HL-60/S4 treated with phorbol 12-myristate 13-acetate at 8.2 ng/mL for 4 days and 3 days (cell line): Measurements from ENCODE around the gene LPO.

ENCODE experiments used
- in situ Hi-C: fragments of 300-500 bp; cut with MboI; formaldehyde crosslinking; loops from 2 replicates; pipeline ENCODE4 v1.15.0; 2022; ENCODE audit warnings: low sequenced_read_pairs

The LPO gene

DNA sequence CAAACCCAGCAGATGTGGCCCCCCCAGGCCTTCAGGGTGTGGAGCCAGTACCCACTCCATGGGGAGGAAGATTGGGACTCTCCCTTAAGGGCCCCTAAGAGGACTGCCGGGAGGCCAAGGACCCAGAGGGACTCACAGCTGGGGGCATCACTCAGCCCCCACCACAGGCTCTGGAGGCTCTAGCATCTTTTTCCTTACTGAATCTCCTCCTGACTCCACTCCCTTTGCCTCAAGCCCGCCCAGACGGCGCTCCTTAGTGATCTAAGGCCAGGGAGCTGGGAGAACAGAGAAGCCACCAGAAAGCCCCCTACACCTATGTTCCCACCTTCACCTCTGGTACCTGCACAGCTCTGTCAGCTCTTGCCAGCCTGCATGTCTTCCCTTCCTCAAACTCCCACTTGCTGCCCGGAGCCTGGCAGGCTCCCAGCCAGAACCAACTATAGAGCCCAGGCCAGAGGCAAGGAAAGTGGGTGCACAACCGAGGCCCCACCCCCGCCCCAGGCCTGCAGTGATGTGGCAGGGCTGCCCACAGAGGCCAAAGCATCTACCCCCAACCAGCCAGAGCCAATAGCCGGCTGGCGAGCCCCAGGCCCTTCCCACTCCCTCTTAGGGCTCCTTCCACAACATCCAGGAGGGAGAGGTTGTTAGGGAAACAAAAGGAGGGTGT is 64.7 kb downstream of the LPO start:
- in situ Hi-C loops, result no loop called here

DNA sequence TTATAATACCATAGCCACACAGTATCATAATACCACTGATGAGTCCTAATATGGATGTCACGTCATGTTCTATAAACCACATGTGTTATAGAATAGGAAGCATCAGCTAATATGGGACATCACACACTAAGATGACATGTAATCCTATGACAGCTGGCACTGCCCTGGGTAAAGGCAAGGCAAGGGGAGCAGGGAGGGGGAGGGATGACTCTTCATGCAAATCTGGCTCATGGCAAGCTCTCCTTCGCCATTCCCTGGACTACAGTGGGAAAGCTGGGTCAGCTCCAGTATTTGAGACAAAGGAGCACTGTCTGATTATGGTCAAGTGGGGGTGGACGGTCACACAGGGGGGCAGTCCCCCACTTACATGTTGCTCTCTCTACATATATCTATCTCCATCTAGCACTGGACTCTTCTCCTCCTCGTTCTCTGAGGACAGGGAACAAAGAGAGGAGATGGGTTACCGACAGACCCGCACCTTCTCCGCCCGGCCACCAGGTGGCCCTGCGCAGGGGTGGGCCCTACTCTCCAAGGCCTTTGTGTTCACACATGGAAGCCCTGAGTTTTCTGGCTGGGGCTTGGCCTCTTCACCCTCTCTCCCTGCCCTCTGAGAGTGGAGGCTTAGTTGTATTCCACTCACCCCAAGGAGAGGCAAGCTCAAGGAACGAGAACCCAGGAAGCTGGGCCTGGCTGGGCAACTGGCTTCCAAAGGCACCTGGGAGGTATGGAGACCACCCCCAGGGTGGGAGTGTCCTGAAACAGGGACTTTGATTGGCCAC is 65.8 kb downstream of the LPO start:
- in situ Hi-C loops, result no loop called here

DNA sequence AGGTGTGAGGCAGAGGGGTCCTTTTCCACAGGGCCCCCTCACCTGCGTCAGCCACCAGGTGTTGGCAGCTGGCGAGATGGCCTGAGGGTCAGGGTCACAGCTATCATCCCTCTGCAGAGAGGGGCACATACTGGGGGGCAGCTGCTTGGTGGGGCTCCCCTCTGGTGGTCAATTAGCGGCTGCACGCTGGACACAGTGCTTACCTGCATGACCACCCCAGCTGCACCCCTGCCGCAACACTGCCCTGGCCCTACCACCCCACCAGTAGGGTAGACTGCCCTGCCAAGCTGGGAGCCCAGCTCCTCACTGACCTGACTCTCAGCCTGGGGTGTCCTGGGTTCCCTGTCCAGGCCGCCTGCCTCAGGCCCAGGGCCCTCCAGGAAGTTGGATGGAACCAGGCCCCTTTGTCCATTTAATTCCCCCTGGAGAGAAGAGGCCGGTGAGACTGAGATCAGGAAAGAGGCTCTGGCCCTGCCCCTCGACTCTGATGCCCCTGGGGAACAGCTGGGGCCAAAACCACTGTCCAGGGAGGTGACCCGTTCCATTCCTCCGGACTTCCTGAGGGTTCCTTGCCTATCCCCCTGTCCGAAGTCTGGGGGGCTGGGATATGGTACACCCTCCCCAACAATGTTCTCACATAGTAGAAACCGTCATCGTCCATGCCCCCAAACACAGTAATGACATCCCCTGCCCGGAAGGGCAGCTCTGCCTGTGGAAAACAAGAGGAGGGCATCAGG is 66.5 kb downstream of the LPO start:
- in situ Hi-C loops, result no loop called here

DNA sequence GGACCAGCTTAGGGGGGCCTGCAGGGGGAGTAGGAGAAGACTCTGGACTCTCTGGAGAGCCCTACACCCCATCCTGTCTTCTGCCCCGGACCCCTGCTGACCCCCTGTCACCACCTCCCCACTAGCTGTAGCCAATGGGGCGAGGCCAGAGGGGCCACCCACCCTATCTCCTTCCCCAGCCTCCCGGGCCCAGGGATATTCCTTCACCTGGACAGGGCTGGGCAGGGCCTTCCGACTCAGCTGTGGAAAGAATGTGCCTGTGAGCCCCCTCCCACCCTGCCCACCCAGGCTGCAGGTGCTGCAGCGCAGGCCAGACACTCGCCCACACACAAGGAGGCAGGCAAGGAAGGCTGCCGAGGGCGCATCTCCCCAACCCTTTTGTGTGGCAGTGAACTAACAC is 67.2 kb downstream of the LPO start:
- in situ Hi-C loops, result no loop called here

DNA sequence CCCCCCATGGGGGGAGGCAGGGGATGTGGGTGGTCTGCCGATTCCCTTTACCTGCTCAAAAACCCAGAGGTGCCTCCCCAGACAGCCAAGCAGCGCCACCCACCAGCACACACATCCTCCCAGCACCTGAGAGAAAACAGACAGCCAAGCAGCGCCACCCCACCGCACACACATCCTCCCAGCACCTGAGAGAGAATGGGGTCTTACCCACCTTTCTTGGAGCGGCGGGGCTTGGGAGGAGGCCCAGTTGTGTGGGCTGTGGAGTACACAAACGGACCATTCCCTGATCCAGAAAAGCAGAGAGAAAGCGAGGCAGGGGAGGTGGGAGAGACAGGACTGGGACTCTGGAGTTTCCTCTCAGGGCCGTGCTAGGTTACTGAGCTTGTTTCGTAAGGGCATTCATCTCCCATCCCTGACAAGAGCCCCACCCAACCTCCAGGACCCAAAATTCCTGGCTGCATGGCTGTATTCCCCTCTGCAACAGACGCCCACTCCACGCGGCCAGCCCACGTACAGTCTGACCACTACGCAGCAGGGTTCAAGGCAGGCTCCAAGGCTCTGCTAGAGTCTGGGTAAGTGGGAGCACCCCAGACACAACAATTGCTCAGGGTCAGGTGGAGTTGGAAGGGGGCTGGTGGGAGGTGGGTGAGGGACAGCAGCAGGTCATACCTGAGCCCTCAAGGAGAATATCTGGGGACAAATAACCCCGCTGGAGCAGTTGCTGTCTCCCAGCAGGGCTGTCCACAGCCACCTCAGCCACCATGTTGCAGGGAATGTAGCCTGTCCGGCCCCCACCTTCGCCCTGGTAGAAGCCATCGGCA is 68.0 kb downstream of the LPO start:
- in situ Hi-C loops, result no loop called here

DNA sequence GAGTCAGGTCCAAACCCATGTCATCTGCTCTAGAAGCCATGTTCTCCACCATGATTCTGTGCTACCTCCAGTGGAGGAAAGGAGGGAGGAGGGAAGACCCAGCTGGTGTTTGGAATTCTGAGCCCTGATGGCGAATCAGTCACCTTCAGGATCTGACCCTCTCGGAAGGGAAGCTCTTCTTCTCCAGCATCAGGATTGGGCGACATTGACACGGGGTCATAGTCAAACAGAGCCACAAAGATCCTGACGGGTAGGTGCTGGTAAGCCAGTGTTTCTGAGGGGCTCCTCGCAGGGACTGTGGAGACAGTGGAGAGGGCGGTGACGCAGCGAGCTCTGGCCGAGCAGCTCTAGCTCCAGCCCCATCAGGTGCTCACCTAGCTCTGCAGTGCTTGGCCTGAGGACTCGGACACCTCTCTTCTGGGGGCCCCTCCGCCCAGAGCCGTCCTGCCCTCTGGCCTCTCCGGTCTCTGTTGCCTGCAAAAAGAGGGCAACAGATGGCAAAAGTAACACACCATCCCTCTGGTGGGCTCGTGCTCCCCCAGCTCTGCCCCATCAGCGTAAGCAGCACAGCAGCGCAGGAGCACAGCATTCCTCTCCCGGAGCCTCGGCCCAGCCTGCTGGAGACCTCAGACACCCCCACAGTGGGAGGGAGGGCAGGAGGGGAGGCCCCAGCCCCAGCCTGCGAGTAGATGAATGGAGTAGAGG is 69.2 kb downstream of the LPO start:
- in situ Hi-C loops, result no loop called here

DNA sequence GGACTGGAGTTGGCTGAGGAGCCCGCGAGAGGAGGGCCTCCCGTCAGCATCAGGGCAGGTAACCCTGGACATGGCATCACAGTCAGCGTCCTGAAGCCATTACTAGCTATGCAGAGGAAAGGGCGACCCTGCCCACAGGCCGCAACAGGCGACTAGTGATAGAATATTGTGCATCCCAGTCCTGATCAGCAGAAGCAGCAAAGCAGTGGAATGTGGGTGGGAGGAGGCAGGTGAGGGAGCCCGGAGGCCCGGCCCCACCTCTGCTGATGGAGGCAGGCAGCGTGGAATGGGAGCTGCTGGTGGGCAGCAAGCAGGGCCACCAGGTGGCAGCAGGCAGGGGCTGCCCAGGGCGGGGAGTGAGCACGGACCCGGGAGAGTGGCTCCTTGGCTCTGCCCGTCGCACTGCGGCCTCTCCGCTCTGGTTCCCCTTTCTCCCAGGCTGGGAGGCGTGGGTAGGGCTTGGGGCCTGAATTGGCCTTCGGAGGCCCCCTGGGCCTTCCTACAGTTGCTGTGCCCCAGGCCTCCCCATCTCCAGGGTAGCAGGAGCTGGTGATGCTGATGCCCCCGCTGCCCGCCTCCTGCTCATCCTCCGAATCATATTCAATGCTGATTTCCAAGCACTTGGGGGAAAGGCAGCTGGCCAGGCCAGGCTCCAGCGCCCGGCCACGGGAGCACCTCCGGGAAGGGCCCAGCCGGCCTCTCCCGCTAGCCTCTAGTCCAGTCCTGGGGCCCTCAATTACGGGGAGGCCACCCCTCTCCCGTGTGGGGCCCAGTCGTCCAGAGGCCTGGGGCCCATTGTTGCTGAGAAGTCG is 70.0 kb downstream of the LPO start:
- in situ Hi-C loops, result no loop called here

DNA sequence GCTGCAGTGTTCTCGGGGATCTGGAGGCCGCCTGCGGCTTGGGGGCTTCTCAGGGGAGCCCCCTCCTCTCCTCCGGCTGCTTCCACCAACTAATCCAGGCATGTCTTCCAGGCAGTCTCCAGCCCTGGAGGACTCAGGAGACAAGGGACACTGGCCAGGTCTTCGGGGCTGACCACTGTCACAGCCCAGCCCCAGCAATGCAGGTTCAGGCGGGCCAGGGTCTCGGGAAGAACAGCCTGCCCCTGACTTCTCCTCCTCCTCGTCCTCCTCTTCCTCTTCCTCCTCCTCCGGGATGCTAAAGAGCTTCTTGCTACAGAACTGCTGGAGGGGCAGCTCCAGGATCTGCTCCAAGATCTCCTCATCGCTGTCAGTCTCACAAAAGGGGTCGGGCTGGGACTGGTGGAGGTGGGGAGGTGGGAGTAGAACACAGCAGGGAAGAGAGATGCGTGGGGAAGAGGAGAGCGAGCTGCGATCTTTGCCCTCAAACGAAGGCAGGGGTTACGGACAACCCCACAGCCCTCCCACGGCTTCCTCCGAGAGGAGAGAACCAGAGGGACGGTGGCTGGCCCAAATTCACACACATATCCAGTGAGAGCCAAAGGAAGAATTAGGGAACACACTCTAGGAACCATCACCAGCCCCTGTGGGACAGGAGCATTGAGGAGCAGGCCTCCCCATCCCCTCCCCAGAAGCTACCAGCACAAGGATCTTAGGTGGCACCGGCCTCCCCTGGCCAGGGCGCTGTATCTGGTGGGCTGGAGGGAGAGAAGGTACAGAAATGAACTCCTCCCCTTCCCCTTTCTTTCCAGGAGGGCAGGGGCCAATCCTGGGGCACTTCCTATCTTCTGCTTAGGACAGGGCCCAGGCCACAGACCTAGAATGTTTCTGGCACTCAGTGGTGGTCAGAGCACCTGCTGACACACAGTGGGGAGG is 70.9 kb downstream of the LPO start:
- in situ Hi-C loops, result no loop called here

DNA sequence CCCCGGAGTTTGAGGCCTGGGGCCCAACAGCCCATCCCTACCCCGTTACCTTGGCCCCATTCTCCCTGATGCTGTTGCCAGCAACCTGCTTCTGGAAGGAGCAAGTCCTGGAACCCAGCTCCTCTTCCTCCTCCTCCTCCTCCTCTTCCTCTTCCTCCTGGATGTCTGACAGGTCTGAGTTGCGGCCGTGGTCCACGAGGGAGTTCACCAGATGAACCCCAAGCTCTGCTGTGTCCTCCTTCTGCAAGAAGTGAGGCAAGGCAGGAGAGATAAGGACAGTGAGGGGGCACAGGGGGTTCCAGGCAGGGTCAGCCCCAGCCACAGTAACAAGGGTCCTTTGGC is 71.5 kb downstream of the LPO start:
- in situ Hi-C loops, result loop anchor here (10.0 kb wide), 1 partner anchor 135 kb away; no protein-coding TSS in a partner anchor

DNA sequence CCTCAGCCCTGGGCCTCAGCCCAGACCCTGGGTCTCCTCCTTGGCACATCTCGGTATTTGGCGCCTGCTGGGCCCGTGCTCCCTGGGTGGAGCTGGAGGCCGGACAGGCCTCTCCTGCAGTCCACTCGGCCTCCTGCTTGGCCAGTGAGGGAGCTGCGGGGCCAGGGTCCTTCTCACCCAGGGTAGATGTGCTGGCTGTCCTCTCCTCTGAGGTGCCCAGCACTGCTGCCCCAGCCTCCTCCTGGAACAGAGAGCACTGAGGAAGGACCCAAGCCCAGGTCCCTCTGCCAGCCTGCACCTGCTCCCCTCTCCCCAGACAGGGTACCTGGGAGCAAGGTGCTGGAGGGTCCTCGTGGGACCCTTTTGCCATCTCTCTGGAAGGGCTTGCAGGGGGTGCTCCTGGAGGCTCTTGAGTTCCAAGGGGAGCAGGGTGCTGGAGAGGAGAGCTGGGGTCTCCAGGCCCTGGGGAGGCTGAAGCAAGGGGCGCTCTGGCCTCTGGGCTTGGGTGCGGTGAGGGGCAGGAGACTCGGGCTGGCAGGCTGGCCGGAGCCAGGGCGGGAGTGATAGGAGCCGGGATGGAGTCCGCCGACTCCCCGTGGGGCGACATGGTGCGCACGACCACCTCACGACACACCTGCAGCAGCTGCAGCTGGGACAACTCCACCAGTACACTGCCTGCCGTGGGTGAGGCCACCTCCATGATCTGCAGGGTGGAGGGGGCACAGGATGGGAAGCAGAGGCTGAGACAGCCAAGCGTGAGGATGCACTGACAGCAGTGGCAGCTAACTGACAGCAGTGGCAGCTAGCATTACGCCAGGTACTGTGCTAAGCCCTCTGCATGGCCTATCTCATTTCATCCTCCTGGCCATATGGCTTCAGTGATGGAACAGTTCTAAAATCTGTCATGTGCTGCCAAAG is 72.4 kb downstream of the LPO start:
- in situ Hi-C loops, result loop anchor here (10.0 kb wide), 1 partner anchor 134 kb away; no protein-coding TSS in a partner anchor

DNA sequence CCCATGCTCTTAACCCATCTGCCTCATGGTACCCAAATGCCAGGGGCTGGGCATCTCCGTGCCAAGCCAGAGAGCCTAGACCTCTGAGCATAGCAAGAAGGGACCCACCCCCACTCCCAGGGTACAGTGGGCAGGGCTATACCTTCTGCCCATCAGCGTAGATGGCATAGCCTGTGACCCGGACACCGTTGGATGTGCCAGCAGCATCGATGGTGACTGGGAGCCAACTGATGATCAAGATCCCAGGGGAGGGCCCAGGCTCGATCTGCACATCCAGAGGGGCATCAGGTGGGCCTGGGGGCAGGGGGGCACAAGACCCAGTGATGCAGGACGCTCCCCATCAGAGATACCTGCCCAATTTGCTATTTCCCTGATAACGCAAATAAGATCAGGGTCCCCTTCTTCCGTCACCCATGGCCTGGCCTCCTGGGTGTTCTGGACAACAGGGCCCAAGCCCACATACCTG is 73.1 kb downstream of the LPO start:
- in situ Hi-C loops, result loop anchor here (10.0 kb wide), 1 partner anchor 133 kb away; no protein-coding TSS in a partner anchor

DNA sequence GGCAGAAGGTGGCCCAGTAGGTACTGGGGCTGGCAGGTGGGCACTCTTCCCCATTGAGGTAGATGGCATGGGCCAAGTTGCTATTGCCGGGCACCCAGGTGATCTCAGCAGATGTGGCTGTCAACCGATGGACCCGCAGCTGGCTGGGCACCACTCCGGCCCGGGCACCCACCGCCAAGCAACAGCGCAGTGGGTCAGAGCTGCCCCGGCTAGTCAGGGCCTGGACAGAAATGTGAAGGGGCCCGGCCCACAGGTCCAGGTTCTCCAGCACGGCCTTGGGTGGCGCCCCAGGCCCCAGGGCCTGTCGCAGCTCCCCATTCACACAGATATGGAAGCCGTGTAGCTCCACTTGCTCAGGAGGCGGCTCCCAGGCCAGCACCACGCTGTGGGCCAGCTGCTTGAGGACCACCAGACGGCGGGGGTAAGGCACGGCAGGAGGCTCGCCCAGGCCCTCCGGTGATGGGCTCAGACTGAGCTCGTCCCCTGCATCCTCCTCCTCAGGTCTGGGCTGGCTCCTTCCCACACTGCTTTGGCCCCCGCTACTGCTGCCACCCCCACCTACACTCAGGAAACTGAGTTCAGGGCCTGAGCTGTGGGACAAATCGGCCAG is 73.7 kb downstream of the LPO start:
- in situ Hi-C loops, result loop anchor here (10.0 kb wide), 1 partner anchor 133 kb away; no protein-coding TSS in a partner anchor

DNA sequence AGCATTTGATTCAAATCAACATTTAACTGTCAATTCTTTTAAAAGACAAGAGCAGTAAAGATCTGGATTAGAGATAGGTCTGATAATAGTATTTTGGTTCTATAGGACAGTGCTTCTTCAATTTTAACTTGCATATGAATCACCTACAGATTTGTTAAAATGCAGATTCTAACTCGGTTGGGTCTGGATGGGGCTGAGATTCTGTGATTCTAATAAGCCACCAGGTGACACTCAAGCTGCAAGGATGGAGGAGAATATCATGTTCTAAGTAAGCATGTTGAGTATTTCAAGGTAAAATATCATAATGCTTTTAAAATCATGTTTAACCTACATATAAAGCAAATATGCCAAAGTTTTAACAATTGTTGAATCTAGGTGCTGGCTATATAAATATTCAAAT is 74.4 kb downstream of the LPO start:
- in situ Hi-C loops, result loop anchor here (10.0 kb wide), 1 partner anchor 132 kb away; no protein-coding TSS in a partner anchor

DNA sequence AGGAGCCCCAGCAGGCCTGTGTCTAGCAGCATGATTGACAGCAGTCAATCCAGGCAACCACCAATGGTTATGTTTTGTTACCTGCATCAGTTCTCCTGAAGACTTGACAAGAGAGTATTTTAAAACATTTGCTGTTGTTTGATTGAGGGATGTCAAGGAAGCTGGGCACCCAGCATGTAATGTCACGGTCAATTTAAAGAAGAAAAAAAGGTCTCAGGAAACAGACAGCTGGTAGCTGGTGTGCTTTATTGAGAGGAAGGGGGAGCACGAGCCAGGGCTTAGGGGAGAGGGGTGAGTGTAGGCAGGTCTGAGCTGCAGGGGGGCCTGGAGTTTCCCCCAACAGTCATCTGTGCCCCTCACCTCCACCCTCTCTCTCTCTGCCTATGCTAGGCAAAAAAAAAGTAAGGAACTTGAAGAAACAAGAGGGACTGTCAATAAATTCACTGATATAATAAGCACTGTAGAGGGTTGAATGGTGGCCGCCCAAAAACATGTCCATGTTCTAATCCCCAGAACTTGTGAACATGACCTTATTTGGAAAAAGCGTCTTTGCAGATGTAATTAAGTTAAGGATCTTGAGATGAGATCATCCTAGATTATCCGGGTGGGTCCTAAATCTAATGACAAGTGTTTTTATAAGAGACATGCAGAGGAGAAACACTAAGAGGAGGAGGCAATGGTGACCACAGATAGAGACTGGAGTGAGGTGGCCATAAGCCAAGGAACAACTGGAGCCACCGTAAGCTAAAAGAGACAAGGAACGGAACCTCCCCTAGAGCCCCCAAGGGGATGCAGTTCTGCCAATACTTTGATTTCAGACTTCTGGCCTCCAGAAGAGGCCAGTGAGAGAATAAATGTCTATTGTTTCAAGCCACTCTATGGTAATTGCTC is 75.7 kb downstream of the LPO start:
- in situ Hi-C loops, result loop anchor here (10.0 kb wide), 1 partner anchor 131 kb away; no protein-coding TSS in a partner anchor

DNA sequence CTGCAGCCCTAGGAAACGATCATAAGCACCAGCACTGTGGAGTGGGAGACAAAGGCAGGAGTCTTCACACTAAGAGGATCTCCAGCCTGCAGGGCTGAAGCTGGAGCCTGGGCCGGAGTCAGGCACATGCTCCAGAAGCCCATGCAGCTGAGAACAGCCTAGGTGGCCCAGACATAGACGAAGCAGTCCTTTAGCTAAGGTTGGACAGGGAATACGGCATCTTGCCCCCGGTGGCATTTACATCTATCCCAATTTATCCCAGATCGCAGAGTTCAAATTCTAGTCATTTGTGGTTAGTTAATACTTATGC is 76.3 kb downstream of the LPO start:
- in situ Hi-C loops, result loop anchor here (10.0 kb wide), 1 partner anchor 130 kb away; no protein-coding TSS in a partner anchor

DNA sequence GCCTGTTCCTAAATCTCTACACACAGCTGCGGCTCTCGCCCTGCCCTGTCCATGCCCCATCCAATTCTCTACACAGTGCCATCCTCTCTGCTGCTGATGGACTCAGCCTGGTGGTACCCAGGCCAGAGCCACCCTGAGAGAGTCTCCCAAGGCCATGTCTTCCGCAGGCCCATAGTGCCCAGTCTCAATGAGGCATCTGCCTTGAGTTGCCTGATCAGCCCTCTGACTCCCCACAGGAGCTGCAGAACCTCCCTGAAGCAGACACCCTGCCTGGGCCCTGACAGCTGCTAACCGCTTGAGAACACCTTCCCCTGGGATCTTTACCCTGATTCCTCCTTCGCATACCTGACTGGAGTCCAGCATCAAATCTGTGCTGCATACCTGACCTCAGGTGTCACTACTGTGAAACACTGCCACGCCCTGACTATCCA is 76.9 kb downstream of the LPO start:
- in situ Hi-C loops, result loop anchor here (10.0 kb wide), 1 partner anchor 130 kb away; no protein-coding TSS in a partner anchor
